Activated CD4-positive, alpha-beta T cell treated with anti-CD3 and anti-CD28 coated beads for 4 hours (primary cell): Measurements from ENCODE around the gene ATP2B2.

Experiments used
- DNase-seq, 2 donors: peaks; one replicate each; pipeline ENCODE4 v3.0.0-alpha.2; 2020

ATP2B2 gene

DNA sequence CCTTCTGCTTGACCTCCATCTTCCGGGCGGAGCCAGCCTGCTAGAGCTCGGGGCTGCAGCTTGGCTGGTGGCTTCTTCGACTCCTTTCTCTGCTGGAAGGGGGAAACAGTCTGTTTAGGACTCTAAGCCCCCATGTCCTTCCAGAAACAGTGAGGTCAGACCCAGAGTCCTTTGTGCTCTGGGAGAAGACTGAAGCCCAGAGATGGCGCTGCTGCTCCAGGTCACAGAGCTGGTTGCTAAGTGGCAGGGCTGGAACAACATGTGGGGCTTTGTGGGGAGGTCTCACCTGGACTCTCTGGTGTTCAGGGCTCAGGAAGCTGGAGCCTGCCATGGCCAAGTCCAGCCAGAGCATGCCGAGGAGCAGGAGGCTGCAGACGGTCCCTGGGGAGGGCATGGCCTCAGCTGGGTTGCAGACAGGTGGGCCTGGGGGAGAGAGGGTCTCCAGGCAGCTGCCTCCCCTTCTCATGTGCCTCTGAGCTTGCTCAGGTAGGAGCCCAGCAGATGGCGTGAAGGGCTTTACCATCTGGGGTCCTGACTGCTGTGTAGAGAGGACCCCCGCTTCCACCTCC, 215.5 kb downstream of the ATP2B2 start:
- DNase-seq = no peak

- no peak for DNase-seq
Observed at GRCh38 chr3:10289077-10289476, 216.3 kb downstream of the ATP2B2 start.

GRCh38 chr3:10288575-10288960, 216.8 kb downstream of the ATP2B2 start:
- no peak for DNase-seq

GRCh38 chr3:10287936-10288574, 217.3 kb downstream of the ATP2B2 start:
- DNase-seq = no peak

DNA sequence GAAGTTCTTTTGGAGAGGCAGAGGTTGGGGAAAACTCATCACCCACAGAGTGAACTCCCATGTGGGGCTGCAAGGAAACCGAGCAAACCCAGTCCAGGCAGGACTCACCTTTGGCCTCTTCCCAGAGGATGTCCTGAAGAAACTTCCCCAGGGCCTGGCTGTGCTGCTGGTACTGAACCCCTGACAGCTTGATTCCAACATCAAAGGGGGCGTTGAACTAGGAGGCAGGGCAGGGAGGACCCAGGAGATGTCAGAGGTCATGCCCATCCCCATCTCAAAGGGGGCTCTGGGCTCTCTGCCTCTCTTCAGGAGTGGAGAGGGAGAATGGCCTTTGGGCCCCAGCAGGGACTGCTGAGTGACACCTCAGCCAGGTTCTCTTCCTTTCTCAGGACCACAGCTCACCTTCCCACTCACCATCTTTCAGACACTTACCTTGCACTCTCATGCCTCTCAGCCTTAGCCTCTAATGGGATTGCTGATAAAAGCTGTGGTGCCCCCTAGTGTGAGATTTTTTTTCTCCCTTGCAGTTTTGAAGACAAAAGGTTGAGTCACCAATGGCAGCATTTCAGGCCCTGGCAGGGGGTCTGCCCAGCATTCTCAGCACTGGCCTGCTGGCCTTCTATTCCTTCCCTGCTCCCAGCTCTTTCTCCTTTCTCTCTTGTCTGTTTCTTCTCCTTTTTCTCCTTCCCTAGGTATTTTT, 218.6 kb downstream of the ATP2B2 start:
- peak in 1 of 2 donors; percentile 63 for DNase-seq

- no peak for DNase-seq
Observed at GRCh38 chr3:10286133-10286524, 219.3 kb downstream of the ATP2B2 start.

DNA sequence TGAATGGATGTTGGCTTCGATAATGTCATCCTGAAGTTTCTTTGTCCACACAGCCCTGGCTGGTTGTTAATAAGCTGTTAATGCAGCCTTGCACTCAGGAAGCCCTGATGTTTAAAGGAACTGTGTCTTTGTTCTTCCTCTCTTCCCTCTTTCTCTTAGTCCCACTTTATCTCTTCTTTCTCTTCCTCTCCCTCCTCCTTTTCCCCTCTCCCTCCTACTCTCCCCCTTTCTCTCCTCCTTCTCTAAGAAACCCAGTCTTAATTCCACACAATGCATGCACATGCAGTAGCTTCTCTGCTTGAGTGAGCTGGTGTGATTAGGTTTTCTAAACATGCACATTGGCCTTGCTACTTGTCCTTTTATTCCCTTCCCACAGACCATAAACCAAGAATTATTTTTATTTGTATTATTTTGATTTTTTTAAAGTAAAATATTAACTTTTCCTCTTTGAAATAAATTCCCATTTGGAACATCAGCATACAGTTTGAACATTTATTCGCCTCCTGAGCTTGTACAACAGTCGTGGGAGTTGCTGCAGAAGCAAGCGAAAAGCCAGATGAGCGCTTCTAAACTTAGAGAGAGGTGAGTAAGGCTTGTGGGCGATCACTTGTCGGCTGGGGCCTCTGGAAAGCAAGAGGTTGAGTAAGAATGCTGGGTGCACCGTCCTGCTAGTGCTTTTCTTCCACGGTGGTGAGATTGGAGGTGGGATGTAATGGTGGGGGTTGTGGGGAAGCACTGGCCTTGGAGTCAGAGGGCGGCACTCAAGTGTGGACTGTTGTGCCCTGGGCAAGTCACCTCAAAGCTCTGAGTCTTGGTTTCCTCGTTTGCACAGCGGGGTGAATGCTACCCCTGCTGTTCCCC, 219.9 kb downstream of the ATP2B2 start:
- DNase-seq = no peak

GRCh38 chr3:10284496-10284895, 220.9 kb downstream of the ATP2B2 start:
- peak; percentile 48 for DNase-seq

DNA sequence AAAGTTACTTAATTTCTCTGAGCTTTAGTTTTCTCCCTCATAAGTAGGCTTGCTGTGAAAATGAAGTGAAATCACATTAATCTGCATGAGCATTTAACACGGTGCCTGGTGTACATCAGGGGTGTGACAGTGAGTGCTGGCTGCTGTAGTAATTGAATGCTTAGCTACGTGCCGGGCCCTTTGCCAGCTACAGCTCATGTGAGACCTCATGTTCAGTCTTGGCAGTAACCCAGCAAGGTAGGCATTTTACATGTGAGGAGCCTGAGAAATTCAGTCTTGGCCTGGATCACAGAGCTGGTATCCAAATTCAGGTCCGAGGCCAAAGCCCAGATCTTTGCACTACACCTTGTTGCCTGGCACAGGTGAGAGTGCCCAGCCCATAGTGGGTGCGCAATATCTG, 221.7 kb downstream of the ATP2B2 start:
- DNase-seq = no peak

DNA sequence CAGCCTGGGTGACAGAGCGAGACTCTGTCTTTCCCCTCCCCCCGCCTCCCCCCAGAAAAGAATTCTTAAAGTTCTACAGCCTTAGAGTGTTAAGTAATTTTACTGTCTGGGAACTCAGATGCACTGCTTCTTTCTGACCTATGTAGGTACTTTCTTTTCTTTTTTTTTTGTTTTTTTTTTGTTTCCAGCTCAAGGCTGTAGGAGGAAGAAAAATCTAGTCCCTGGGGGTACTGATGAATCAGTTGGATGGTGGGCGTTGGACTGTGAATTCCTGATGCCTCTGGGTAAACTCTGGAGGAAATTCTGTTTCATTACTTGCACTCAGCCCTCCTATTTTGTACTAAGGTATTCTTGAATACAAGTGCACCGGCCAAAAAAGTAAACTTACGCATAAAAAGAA, 223.4 kb downstream of the ATP2B2 start:
- DNase-seq = peak in 1 of 2 donors; percentile 22

- no peak for DNase-seq
Observed at GRCh38 chr3:10280571-10280970, 224.8 kb downstream of the ATP2B2 start.

- peak in 1 of 2 donors; percentile 16 for DNase-seq
Observed at GRCh38 chr3:10280177-10280529, 225.2 kb downstream of the ATP2B2 start.

DNA sequence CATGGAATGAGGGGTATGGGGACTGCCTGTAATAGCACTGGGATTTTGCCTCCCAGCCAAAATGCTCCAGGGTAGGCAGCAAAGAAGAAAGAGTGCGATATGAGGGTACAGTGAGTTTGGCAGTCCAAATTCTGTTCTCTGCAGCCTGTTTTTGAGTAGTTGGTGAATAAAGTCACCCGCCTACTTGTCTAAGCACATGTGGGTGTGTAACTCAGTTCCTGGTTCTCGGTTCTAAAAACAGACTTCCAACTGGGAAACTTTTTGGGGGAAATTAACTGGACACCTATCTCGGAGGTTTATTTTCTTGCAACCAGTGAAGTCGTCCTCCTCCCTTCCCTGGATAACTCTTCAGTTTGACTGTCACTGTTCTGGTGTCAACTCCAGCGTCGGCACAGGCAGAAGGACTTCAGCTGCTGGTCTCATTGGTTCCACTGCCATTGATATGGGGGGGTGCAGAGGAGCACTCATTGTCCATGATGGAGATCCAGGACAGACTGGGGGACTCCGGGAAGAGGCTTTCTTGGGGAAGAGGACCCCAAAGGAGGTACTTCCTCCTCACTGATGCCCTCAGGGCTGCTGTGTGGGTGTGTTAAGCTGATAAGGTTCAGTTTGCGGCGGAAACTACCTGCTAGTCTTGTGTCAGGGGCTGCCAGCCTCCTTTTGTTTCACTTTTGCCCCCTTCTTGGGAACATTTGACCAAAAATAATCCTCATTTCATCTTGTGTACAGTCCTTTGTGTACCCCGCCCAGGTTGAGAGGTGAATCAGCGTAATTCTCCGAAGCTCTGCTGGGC, 225.8 kb downstream of the ATP2B2 start:
- DNase-seq = no peak

DNA sequence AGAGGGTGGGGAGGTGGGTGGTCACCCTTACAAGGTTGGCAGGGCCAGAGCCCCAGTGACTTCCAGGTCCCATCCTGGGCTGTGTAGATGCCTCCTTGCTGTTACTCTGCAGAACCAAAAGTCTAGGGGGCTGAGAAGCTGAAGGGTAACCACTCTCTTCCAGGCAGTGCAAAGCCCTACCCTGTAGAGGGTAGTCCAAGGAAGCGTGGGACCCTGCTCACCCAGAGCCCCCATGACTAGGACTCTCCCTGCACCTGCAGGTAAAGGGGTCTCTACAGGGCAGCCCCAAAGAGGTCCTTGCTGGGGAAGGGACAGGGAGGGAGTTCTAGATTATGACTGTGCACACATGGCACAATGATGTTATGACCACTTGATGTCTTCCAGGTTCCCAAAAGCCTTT, 226.9 kb downstream of the ATP2B2 start:
- DNase-seq = no peak

GRCh38 chr3:10277115-10277625, 228.2 kb downstream of the ATP2B2 start:
- DNase-seq = no peak

GRCh38 chr3:10274601-10275000, 230.8 kb downstream of the ATP2B2 start:
- no peak for DNase-seq
